ENCODE measurements around the gene LAMA4.

- TF ChIP-seq REST (IDR thresholded peaks at IDR 0.05; ENCODE audit: low read depth) (no peak), USF1 (IDR thresholded peaks at IDR 0.05) (no peak), CEBPB (IDR thresholded peaks at IDR 0.05) (no peak), FOXM1 (IDR thresholded peaks at IDR 0.05; ENCODE audit: borderline replicate concordance, low read depth) (no peak), EGR1 (IDR thresholded peaks at IDR 0.05) (no peak), EP300 (IDR thresholded peaks at IDR 0.05; ENCODE audit: borderline replicate concordance) (no peak), MAX (IDR thresholded peaks at IDR 0.05) (no peak), CREB1 (IDR thresholded peaks at IDR 0.05; ENCODE audit: low read depth) (no peak), YY1 (IDR thresholded peaks at IDR 0.05; ENCODE audit: low read depth) (no peak), ZBTB7A (IDR thresholded peaks at IDR 0.05; ENCODE audit: low read depth) (no peak), NFIC (IDR thresholded peaks at IDR 0.05) (no peak), TAF1 (IDR thresholded peaks at IDR 0.05; ENCODE audit: low read depth) (no peak), RAD21 (IDR thresholded peaks at IDR 0.05; ENCODE audit: low read depth) (no peak), TEAD4 (IDR thresholded peaks at IDR 0.05) (no peak)
Observed at GRCh38 chr6:112228480-112229332, 25.7 kb downstream of the LAMA4 start.
